PFSK-1 (cell line): ENCODE data around the gene WNT7B.

Source experiments
- FOXP2 ChIP-seq: optimal IDR thresholded peaks from 2 replicates; pipeline ENCODE3; 2011; ENCODE audit warnings: borderline replicate concordance, control low read depth, inconsistent platforms; ENCODE audit not compliant: insufficient read depth; ENCODE audit errors: extremely low read length, extremely low read depth
- POLR2AphosphoS5 ChIP-seq: IDR thresholded peaks from 2 replicates; pipeline ENCODE4 v1.6.1; 2012; ENCODE audit warnings: low read depth, mild to moderate bottlenecking, control low read depth, low read length, moderate library complexity
- REST ChIP-seq, 2 experiments: IDR thresholded peaks; 2 replicates each; pipeline versions ENCODE4 v1.6.1 to v1.8.0; 2011 to 2012; ENCODE audit warnings: low read depth in 2 of 2, low read length in 2 of 2, control low read depth in 1 of 2, inconsistent platforms in 1 of 2, mild to moderate bottlenecking in 1 of 2, moderate library complexity in 1 of 2; ENCODE audit not compliant: insufficient read depth in 1 of 2
- SIN3A ChIP-seq: IDR thresholded peaks from 2 replicates; pipeline ENCODE4 v1.6.1; 2012; ENCODE audit warnings: mild to moderate bottlenecking, low read length, moderate library complexity, borderline replicate concordance; ENCODE audit not compliant: insufficient read depth
- TAF1 ChIP-seq: IDR thresholded peaks from 2 replicates; pipeline ENCODE4 v1.6.1; 2012; ENCODE audit warnings: low read length, control low read depth, borderline replicate concordance; ENCODE audit not compliant: insufficient read depth

The WNT7B gene

GRCh38 chr22:46001046-46001425, 24.1 kb upstream of the WNT7B start:
- no peak for TF ChIP-seq SIN3A
- TF ChIP-seq REST (IDR thresholded peaks at IDR 0.05; ENCODE audit: insufficient read depth in 1 of 2, low read depth in 2 of 2, low read length in 2 of 2): no peak
- TF ChIP-seq FOXP2: no peak
- no peak for TF ChIP-seq TAF1
- TF ChIP-seq POLR2AphosphoS5: no peak

GRCh38 chr22:46000081-46001027, 23.4 kb upstream of the WNT7B start:
- no peak for TF ChIP-seq TAF1
- TF ChIP-seq SIN3A: no peak
- TF ChIP-seq FOXP2: no peak
- no peak for TF ChIP-seq POLR2AphosphoS5
- TF ChIP-seq REST (IDR thresholded peaks at IDR 0.05; ENCODE audit: insufficient read depth in 1 of 2, low read depth in 2 of 2, low read length in 2 of 2): no peak

GRCh38 chr22:45999379-45999971, 22.5 kb upstream of the WNT7B start:
- TF ChIP-seq TAF1 (no peak), REST (IDR thresholded peaks at IDR 0.05; ENCODE audit: insufficient read depth in 1 of 2, low read depth in 2 of 2, low read length in 2 of 2) (no peak), POLR2AphosphoS5 (no peak), SIN3A (no peak), FOXP2 (no peak)

GRCh38 chr22:45998638-45999378, 21.8 kb upstream of the WNT7B start:
- no peak for TF ChIP-seq FOXP2

- no peak for TF ChIP-seq POLR2AphosphoS5
- TF ChIP-seq TAF1: no peak
- no peak for TF ChIP-seq FOXP2
- no peak for TF ChIP-seq SIN3A
Observed at GRCh38 chr22:45997777-45998637, 21.0 kb upstream of the WNT7B start.
